A549 (cell line): Measurements from ENCODE around the gene GH2. TPM values are rescaled to one million over a fixed set of nuclear protein-coding genes. Genes with fewer than 3 reads are reported as not detected.
"Not testable (repeated sequence)": the region's sequence is repeated elsewhere in the genome, so short reads cannot be mapped to it uniquely, and the experiment has no call there.

Experiments used
- ATAC-seq, 2 experiments: fragments of 200-7000 bp in 1 of 2; fragments of >200 bp in 1 of 2; cut with Nextera tagmentation in 1 of 2; cut with Tn5 transposase in 1 of 2; 3 replicates each; pipeline versions ENCODE4 v1.8.0 to v1.9.1; 2018 to 2020; ENCODE audit warnings: mild to moderate bottlenecking in 1 of 2, moderate library complexity in 1 of 2
- CTCF ChIA-PET: fragments of 300-600 bp; sonication (Branson Sonifier 250); formaldehyde crosslinking; extraction: SDS; loops from one replicate; lab custom pipeline; 2021; ENCODE audit warnings: antibody characterized with exemption, inconsistent platforms; lab: Yijun Ruan, JAX
- POLR2A ChIA-PET: fragments of 350-600 bp; formaldehyde crosslinking; extraction: SDS; loops from one replicate; lab custom pipeline; 2021; ENCODE audit warnings: antibody characterized with exemption, inconsistent platforms; lab: Yijun Ruan, JAX
- DNase-seq, 2 experiments: peaks; one replicate each; pipeline versions ENCODE4 v3.0.0 to v3.0.0-alpha.2; 2011 to 2016; ENCODE audit warnings: low read depth in 1 of 2, low spot score in 1 of 2
- FAIRE-seq: peaks from 2 replicates; lab custom pipeline; 2011; peaks lifted over from hg19 to GRCh38; lab: Jason Lieb, UNC
- H3K27ac ChIP-seq, 2 experiments: fragments of >200 bp; sonication (Bioruptor Twin); formaldehyde crosslinking; 3 replicates each; pipeline ENCODE4 v1.5.1; 2016 to 2017
- H3K4me1 ChIP-seq: fragments of >200 bp; sonication (Bioruptor Twin); formaldehyde crosslinking; 3 replicates; pipeline ENCODE4 v1.6.1; 2016
- H3K4me2 ChIP-seq: fragments of >200 bp; sonication (Bioruptor Twin); formaldehyde crosslinking; 3 replicates; pipeline ENCODE4 v1.6.1; 2016
- H3K4me3 ChIP-seq: fragments of >200 bp; sonication (Bioruptor Twin); formaldehyde crosslinking; 3 replicates; pipeline ENCODE4 v1.5.1; 2016
- H3K9me3 ChIP-seq: fragments of >200 bp; sonication (Bioruptor Twin); formaldehyde crosslinking; 3 replicates; pipeline ENCODE4 v1.6.1; 2016
- HOXB5 ChIP-seq: fragments of 250-450 bp; sonication (Bioruptor Pico); IDR thresholded peaks from 2 replicates; pipeline ENCODE4 v1.5.0; 2020; ENCODE audit warnings: mild to moderate bottlenecking, moderate library complexity
- MAFK ChIP-seq: fragments of 450-650 bp; IDR thresholded peaks from 2 replicates; pipeline ENCODE4 v1.6.1; 2014; ENCODE audit not compliant: partially characterized antibody
- RAD21 ChIP-seq, 2 experiments: fragments of >200 bp in 1 of 2; sonication (Bioruptor Twin) in 1 of 2; formaldehyde crosslinking in 1 of 2; IDR thresholded peaks in 1 of 2; conservative IDR thresholded peaks in 1 of 2; 2 replicates in 1 of 2; 3 replicates in 1 of 2; pipeline ENCODE4 v1.6.1; 2012 to 2018; ENCODE audit warnings: inconsistent platforms in 1 of 2
- RCOR1 ChIP-seq: fragments of 150-350 bp; IDR thresholded peaks from 2 replicates; pipeline ENCODE4 v1.6.1; 2014; ENCODE audit warnings: antibody characterized with exemption, low read length, low read depth
- SMC3 ChIP-seq: fragments of >200 bp; sonication (Bioruptor Twin); formaldehyde crosslinking; IDR thresholded peaks from 3 replicates; pipeline ENCODE4 v1.6.1; 2018; ENCODE audit warnings: inconsistent platforms
- WGBS: methylation state at CpG from one replicate; pipeline ENCODE4 v1.1.6; 2017; ENCODE audit errors: missing lambda C conversion rate; 5-methylcytosine and 5-hydroxymethylcytosine counted together
- polyA plus RNA-seq, 4 experiments: library from polyadenylated mRNA; depleted of rRNA in 3 of 4; stranded (reverse); fragments of >200 nt; fragmentation: RNase III in 1 of 4; extraction: RNeasy Plus Mini Kit Qiagen cat#74134 plus additional on column Dnase treatment in 1 of 4; gene quantifications; 2 replicates in 3 of 4; 3 replicates in 1 of 4; pipeline ENCODE4 v1.2.3, GENCODE V29; 2011 to 2017
- TF ChIP-seq, protein P1 (sequence below): fragments of >200 bp; sonication (Bioruptor Twin); formaldehyde crosslinking; IDR thresholded peaks from 3 replicates; pipeline ENCODE4 v1.5.1; 2016

The GH2 gene
- polyA plus RNA-seq, 2 of the 4 experiments (the other 2 are of a cell fraction), result not detected

DNA sequence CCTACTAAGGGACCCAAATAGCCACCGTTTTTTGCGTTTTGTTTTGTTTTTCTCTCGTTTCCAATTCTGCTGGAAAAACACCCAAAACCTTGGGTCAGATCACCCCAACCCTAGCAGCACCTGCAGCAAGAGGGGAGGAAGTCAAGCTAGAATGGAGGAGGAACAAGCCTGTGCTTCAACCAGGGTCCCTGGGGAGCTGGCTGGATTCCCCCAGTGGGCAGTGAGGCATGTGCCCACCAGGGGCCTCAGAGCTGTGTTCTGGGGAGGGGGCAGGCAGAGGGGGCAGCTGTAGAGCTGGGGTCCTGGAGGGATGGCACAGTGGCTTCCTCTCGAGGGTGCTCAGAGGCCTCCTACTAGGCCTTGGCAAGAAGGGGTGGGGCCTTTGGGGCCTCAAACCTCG is 43.9 kb upstream of the GH2 start:
- no peak for ATAC-seq
- FAIRE-seq, result no peak
- Histone ChIP-seq H3K4me3 (no peak overlapping the region), H3K27ac (no peak overlapping the region), H3K9me3 (no peaks in the 10 kb centered on the region), H3K4me2 (no peak overlapping the region), H3K4me1 (no peaks in the 10 kb centered on the region)
- no peak for DNase-seq
- CTCF ChIA-PET, result interaction anchor here (1.1 to 16.7 kb wide), 8 partner anchors 14 to 207 kb away, joined by 3 to 187 read pairs (median 10); partner anchors contain the start of genes CSHL1, ERN1 and GH2
- TF ChIP-seq RCOR1, result no peak
- WGBS, result 54% methylated on average over 5 of the region's 5 CpGs
- POLR2A ChIA-PET, result no interaction called here

DNA sequence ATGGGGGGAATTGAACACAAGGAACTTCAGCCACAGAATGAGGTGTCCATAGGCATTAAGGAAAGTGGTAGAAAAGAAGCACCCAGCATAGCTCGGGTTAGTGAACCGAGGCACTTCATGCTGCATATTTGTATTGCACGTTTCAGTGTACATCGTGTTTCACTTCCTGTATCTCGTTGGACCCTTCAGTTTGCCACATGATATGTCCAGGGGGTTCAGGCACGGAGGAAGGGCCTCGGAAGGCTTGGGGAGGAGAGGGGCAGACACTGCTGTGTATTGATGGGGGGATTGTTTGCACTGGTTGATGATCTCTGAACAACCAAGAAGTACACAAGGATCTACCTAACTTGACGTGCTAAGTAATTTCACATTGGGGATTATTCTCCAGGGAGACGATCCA is 40.7 kb upstream of the GH2 start:
- DNase-seq, ATAC-seq, POLR2A ChIA-PET, FAIRE-seq, H3K4me3 ChIP-seq, H3K27ac ChIP-seq, H3K4me1 ChIP-seq, H3K4me2 ChIP-seq, H3K9me3 ChIP-seq: not testable (repeated sequence)
- WGBS, result 55% methylated on average over 9 of the region's 9 CpGs
- CTCF ChIA-PET, result interaction anchor here (0.7 to 16.7 kb wide), 8 partner anchors 11 to 360 kb away, joined by 3 to 386 read pairs (median 10); partner anchors contain the start of genes CSHL1, ERN1 and ICAM2

DNA sequence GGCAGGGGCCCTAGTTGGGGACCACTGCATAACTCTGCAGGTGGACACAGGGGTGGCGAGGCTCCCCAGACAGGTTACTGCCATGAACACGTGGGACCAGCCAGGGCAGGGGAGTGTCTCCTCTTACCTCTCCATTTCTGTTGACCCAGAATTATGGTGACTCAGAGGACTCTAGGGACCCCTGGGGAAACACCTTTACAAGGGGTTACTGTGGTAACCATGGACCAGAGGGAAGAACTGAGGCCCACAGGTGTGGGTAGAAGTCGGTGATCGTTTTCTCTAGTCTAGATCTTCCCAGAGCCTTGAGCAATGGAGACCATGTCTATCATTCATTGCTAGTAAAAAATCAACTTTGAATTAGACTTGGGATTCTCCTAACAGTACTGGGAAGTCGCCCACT is 39.0 kb upstream of the GH2 start:
- H3K27ac ChIP-seq, ATAC-seq, POLR2A ChIA-PET, DNase-seq, H3K9me3 ChIP-seq, H3K4me1 ChIP-seq, H3K4me3 ChIP-seq, FAIRE-seq, H3K4me2 ChIP-seq: not testable (repeated sequence)
- WGBS, result 59% methylated on average over 5 of the region's 5 CpGs
- CTCF ChIA-PET, result interaction anchor here (1.1 to 16.7 kb wide), 15 partner anchors 10 to 218 kb away, joined by 3 to 386 read pairs (median 27); partner anchors contain the start of genes CD79B, CSHL1, ERN1 and ICAM2

DNA sequence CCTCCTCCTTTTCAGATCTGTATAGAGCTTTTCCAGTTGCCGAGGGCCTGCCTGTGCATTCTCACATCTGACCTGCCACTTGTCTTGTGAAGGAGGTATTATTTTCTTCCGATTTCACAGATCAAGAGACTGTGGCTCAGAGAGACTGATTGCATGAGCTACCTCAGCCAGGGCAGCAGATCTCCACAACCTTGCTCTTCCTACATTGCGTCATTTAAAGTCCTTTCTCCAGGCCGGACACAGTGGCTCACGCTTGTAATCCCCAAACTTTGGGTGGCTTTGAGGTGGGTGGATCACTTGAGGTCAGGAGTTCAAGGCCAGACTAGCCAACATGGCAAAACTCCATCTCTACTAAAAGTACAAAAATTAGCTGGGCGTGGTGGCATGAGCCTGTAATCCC is 38.3 kb upstream of the GH2 start:
- not testable (repeated sequence) for H3K27ac ChIP-seq, ATAC-seq, H3K4me3 ChIP-seq, H3K4me2 ChIP-seq, H3K9me3 ChIP-seq, FAIRE-seq, H3K4me1 ChIP-seq
- WGBS, result 76% methylated on average over 6 of the region's 6 CpGs
- peak in 1 of 2 experiments; percentile 2 for DNase-seq
- ChIA-PET CTCF (interaction anchor here (0.7 to 16.7 kb wide), 50 partner anchors 9 to 509 kb away, joined by 3 to 386 read pairs (median 6); partner anchors contain the start of genes CD79B, CSHL1, ERN1 and ICAM2), POLR2A (interaction anchor here (1.1 kb wide), 1 partner anchor 30 kb away, joined by 4 read pairs; no protein-coding TSS in a partner anchor)

DNA sequence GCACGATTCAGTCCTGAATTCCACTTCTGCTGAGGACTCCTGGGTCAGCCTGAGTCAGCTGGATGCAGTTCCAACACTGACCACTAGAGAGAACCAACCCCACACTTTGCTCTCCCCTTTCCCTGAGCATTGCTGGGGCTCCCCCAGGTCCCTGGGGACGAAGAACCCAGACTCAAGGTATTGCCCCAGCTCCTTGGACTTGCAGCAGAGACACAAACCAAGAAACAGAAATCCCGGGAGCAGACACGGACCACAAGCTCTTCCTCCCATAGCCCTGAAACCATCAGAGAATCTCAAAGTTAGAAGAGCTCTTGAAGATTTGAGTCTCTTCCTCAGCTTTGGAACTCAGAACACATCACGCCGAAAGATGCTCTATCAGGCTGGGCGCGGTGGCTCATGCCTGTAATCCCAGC is 37.6 kb upstream of the GH2 start:
- ChIA-PET POLR2A (interaction anchor here (0.6 to 1.9 kb wide), 5 partner anchors 31 to 227 kb away, joined by 3 to 10 read pairs (median 4); no protein-coding TSS in a partner anchor), CTCF (interaction anchor here (0.7 to 16.7 kb wide), 67 partner anchors 8 to 510 kb away, joined by 3 to 386 read pairs (median 5); partner anchors contain the start of genes CD79B, CSHL1, ERN1 and ICAM2)
- TF ChIP-seq HOXB5 (CRISPR knock-in tag), result no peak
- peak; percentile 83 for TF ChIP-seq SMC3
- TF ChIP-seq MAFK, result peak; percentile 44
- peak; percentile 91 to 95 for TF ChIP-seq RAD21 (conservative IDR thresholded peaks at IDR 0.05 in 1 of 2, IDR thresholded peaks at IDR 0.05 in 1 of 2)
- TF ChIP-seq, protein P1, sequence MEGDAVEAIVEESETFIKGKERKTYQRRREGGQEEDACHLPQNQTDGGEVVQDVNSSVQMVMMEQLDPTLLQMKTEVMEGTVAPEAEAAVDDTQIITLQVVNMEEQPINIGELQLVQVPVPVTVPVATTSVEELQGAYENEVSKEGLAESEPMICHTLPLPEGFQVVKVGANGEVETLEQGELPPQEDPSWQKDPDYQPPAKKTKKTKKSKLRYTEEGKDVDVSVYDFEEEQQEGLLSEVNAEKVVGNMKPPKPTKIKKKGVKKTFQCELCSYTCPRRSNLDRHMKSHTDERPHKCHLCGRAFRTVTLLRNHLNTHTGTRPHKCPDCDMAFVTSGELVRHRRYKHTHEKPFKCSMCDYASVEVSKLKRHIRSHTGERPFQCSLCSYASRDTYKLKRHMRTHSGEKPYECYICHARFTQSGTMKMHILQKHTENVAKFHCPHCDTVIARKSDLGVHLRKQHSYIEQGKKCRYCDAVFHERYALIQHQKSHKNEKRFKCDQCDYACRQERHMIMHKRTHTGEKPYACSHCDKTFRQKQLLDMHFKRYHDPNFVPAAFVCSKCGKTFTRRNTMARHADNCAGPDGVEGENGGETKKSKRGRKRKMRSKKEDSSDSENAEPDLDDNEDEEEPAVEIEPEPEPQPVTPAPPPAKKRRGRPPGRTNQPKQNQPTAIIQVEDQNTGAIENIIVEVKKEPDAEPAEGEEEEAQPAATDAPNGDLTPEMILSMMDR, result peak; percentile 90
- Histone ChIP-seq H3K4me2 (0 out of 3 replicates have a peak overlapping the region, but pooled peaks have one; percentile 0), H3K27ac (no peak overlapping the region), H3K4me3 (no peak overlapping the region), H3K9me3 (no peaks in the 10 kb centered on the region), H3K4me1 (no peaks in the 10 kb centered on the region; the same call in 2 of the 3 replicates)
- peak; percentile 83 to 97 for ATAC-seq
- WGBS, result 24% methylated on average over 8 of the region's 8 CpGs
- DNase-seq, result peak; percentile 67 to 92
- FAIRE-seq, result no peak

DNA sequence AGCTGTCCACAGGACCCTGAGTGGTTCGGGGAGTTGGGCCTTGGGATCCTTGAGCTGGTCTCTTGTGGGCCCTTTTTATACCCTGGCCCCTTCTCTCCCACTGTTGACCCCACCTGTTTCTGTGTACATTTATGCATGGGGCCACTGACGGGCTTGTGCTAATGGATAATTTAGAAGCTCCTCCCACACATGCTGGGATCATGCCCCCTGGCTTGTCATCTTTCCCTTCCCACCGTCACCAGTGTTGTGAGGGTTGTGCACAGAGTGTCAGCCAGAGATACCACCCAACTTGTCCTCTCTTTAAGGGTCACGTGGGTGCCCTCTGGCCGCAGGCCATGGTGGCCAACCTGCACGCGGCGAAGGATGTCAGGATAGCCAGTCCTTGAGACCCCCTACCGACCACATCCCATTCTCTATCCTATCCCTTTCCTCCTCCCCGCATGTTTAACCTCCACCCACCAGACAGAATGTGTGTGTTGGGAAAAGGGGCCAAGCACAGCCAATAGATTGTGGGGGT is 37.1 kb upstream of the GH2 start, which contains the start of gene GH1:
Gene GH1 (minus strand): TSS at position 51 of the 517 bp plus-strand sequence. CDS start 63 bp downstream, outside the sequence.
- not testable (repeated sequence) for H3K4me1 ChIP-seq, H3K27ac ChIP-seq, H3K4me3 ChIP-seq, H3K9me3 ChIP-seq, ATAC-seq, DNase-seq, FAIRE-seq
- WGBS, result 48% methylated on average over 10 of the region's 10 CpGs
- H3K4me2 ChIP-seq, result 0 out of 3 replicates have a peak within 1 kb of the TSS, but pooled peaks have one; percentile 0
- ChIA-PET CTCF (interaction anchor here (0.7 to 16.7 kb wide), 65 partner anchors 8 to 511 kb away, joined by 3 to 386 read pairs (median 5); partner anchors contain the start of genes CD79B, CSHL1, ERN1 and GH2), POLR2A (interaction anchor here (0.6 to 1.9 kb wide), 5 partner anchors 32 to 227 kb away, joined by 3 to 10 read pairs (median 4); no protein-coding TSS in a partner anchor)
